ENCODE measurements around the gene MCMBP.

MCMBP gene

DNA sequence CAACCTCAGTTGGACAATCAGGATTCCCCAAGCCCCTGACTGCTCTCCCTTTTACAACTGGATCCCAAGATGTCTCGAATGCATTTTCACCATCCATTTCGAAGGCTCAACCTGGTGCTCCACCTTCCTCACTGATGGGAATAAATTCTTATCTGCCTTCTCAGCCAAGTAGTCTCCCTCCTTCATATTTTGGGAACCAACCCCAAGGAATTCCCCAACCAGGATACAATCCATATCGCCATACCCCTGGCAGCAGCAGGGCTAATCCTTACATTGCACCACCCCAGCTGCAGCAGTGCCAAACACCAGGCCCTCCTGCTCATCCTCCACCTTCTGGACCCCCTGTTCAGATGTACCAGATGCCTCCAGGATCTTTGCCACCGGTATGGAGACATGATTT, 25.9 kb upstream of the MCMBP start:
- H4K8ac ChIP-seq (ENCODE audit: low read depth, low read length): no peak overlapping the region
- peaks cover 2 to 4% of the 10 kb centered on the region in 2 donors for H3K4me1 ChIP-seq (ENCODE audit: control insufficient read depth in 2 of 2, insufficient read depth in 1 of 2, low read depth in 1 of 2, low read length in 2 of 2)
- no peak overlapping the region for H3K4ac ChIP-seq (ENCODE audit: low read length)
- H2BK15ac ChIP-seq (ENCODE audit: low read length): no peak overlapping the region
- H3K27me3 ChIP-seq (ENCODE audit: control insufficient read depth in 3 of 3, insufficient read depth in 3 of 3, low read depth in 1 of 3, low read length in 3 of 3): no peaks in the 10 kb centered on the region
- no peak overlapping the region for H3K4me3 ChIP-seq (ENCODE audit: low read length in 2 of 2)
- H3K36me3 ChIP-seq (replicated peaks in 1 of 2; ENCODE audit: control insufficient read depth in 2 of 2, insufficient read depth in 2 of 2, low read length in 2 of 2): peaks cover 14 to 74% of the 10 kb centered on the region in 2 donors
- H3K9ac ChIP-seq (ENCODE audit: low read depth, low read length, poor library complexity): no peak overlapping the region
- no peak overlapping the region for H3K4me2 ChIP-seq (ENCODE audit: insufficient read depth, low read length, poor library complexity, severe bottlenecking)
- no peak for DNase-seq (ENCODE audit: low spot score)
- no peak overlapping the region for H3K14ac ChIP-seq (ENCODE audit: low read length)
- no peak overlapping the region for H4K91ac ChIP-seq (ENCODE audit: low read depth, low read length, poor library complexity)
- H3K18ac ChIP-seq (ENCODE audit: low read length): no peak overlapping the region
- no peak overlapping the region for H3K27ac ChIP-seq (replicated peaks; ENCODE audit: low read length)
- no peak overlapping the region for H2AFZ ChIP-seq (ENCODE audit: low read length)
- H2BK120ac ChIP-seq (ENCODE audit: low read depth, low read length): no peak overlapping the region
- peaks cover 0 to 2% of the 10 kb centered on the region in 2 donors for H3K9me3 ChIP-seq (replicated peaks in 1 of 2; ENCODE audit: control insufficient read depth in 2 of 2, insufficient read depth in 1 of 2, low read depth in 1 of 2, low read length in 2 of 2)
- peaks cover 7% of the 10 kb centered on the region for H3K79me1 ChIP-seq (ENCODE audit: low read depth, low read length)
- H2AK5ac ChIP-seq (ENCODE audit: low read depth, low read length): no peak overlapping the region
- no peak overlapping the region for H3K23ac ChIP-seq (ENCODE audit: low read depth, low read length, poor library complexity)
- no CpG with 5 or more reads among the region's 4 CpGs for WGBS, 2 donors (ENCODE audit: extremely low coverage in 2 of 2, insufficient read length in 2 of 2, insufficient replicate concordance in 1 of 2)
- H2BK12ac ChIP-seq (ENCODE audit: low read length): no peak overlapping the region
- H2BK5ac ChIP-seq (ENCODE audit: low read length): no peak overlapping the region

DNA sequence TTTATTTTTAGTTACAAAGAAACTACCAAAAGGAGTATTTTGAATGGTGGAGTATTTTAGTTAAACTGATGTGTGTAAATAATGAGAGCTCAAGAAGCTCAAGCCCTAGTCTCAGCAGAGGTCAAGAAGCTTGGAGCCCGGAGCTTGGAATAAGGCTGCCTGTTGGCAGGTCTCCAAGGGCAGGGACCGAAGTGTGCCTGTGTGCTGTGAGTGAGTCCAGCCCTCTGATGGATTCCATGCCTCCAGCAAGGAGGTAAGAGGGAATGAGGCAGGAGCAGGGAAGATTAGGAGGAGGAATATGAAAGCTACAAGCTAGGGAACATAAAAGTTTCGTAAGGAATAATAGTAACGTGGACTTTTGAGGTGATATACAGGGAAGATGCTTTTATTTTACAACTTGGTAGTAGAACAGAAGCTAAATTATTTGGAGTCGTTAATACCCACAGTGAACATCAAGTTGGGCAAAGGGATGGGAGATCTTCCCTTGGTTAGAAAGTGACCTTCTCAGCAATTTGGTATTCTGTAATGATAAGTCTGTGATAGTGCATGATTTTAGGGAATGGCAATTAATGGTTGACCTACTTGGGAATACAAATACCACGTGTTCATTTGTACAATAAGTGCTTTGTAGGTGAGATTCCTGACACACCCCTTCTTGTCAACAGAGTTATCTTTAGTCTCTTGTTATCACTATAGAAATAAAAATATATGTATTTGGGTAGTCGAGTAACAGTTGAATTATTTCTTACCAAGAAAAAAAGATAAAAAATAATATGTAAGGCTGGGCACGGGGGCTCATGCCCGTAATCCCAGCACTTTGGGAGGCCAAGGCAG, 24.5 kb upstream of the MCMBP start:
- Histone ChIP-seq H4K8ac (ENCODE audit: low read depth, low read length) (no peak overlapping the region), H3K79me1 (ENCODE audit: low read depth, low read length) (peaks cover 13% of the 10 kb centered on the region), H3K9ac (ENCODE audit: low read depth, low read length, poor library complexity) (no peak overlapping the region), H3K36me3 (replicated peaks in 1 of 2; ENCODE audit: control insufficient read depth in 2 of 2, insufficient read depth in 2 of 2, low read length in 2 of 2) (peaks cover 11 to 60% of the 10 kb centered on the region in 2 donors), H2BK12ac (ENCODE audit: low read length) (no peak overlapping the region), H3K4me3 (ENCODE audit: low read length in 2 of 2) (no peak overlapping the region), H4K91ac (ENCODE audit: low read depth, low read length, poor library complexity) (no peak overlapping the region), H2BK120ac (ENCODE audit: low read depth, low read length) (no peak overlapping the region), H3K27ac (replicated peaks; ENCODE audit: low read length) (no peak overlapping the region), H3K14ac (ENCODE audit: low read length) (no peak overlapping the region), H3K9me3 (replicated peaks in 1 of 2; ENCODE audit: control insufficient read depth in 2 of 2, insufficient read depth in 1 of 2, low read depth in 1 of 2, low read length in 2 of 2) (no peaks in the 10 kb centered on the region), H3K27me3 (ENCODE audit: control insufficient read depth in 3 of 3, insufficient read depth in 3 of 3, low read depth in 1 of 3, low read length in 3 of 3) (no peaks in the 10 kb centered on the region), H2AK5ac (ENCODE audit: low read depth, low read length) (no peak overlapping the region), H3K4me1 (ENCODE audit: control insufficient read depth in 2 of 2, insufficient read depth in 1 of 2, low read depth in 1 of 2, low read length in 2 of 2) (peaks cover 4 to 5% of the 10 kb centered on the region in 2 donors), H3K4ac (ENCODE audit: low read length) (no peak overlapping the region), H2AFZ (ENCODE audit: low read length) (no peak overlapping the region), H3K18ac (ENCODE audit: low read length) (no peak overlapping the region), H2BK15ac (ENCODE audit: low read length) (no peak overlapping the region), H2BK5ac (ENCODE audit: low read length) (no peak overlapping the region), H3K4me2 (ENCODE audit: insufficient read depth, low read length, poor library complexity, severe bottlenecking) (no peak overlapping the region), H3K23ac (ENCODE audit: low read depth, low read length, poor library complexity) (no peak overlapping the region)
- 100% methylated on average over 2 of the region's 9 CpGs; no CpG with 5 or more reads in 1 of the 2 donors for WGBS, 2 donors (ENCODE audit: extremely low coverage in 2 of 2, insufficient read length in 2 of 2, insufficient replicate concordance in 1 of 2)
- DNase-seq (ENCODE audit: low spot score): no peak

DNA sequence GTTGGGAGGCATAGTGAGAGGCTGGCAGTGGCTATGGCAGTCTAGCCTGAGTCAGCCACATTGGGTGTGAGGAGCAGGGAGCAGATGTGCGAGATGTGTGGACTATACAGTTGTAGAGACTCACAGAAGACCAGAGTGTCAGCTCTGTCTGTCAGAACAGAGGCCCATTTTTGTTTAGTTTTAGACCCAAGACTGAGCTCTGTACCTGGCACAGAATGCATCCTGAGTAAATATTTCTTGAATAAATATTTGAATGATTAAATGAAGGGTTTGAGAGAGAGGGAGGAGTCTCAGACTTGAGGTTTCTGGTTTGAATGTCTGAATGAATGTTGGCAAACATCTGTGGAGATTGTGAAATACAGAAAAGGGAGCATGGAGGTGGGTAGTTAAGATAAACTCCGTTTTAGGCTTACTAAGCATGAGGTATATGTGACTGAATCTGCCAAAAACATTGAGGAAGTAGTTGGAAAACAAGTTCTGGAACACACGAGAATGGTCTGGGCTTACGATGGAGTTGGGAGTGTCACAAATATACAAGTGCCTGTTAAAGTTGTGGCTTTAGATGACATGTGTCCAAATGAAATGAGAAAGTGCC, 23.5 kb upstream of the MCMBP start:
- no CpG with 5 or more reads among the region's 4 CpGs for whole genome bisulfite sequencing, 2 donors (ENCODE audit: extremely low coverage in 2 of 2, insufficient read length in 2 of 2, insufficient replicate concordance in 1 of 2)
- Histone ChIP-seq H3K18ac (ENCODE audit: low read length) (no peak overlapping the region), H3K27ac (replicated peaks; ENCODE audit: low read length) (no peak overlapping the region), H3K79me1 (ENCODE audit: low read depth, low read length) (peaks cover 13% of the 10 kb centered on the region), H2AFZ (ENCODE audit: low read length) (no peak overlapping the region), H4K8ac (ENCODE audit: low read depth, low read length) (no peak overlapping the region), H3K4me2 (ENCODE audit: insufficient read depth, low read length, poor library complexity, severe bottlenecking) (no peak overlapping the region), H2BK12ac (ENCODE audit: low read length) (no peak overlapping the region), H3K9ac (ENCODE audit: low read depth, low read length, poor library complexity) (no peak overlapping the region), H3K4ac (ENCODE audit: low read length) (no peak overlapping the region), H3K36me3 (replicated peaks in 1 of 2; ENCODE audit: control insufficient read depth in 2 of 2, insufficient read depth in 2 of 2, low read length in 2 of 2) (peaks cover 11 to 52% of the 10 kb centered on the region in 2 donors), H2BK15ac (ENCODE audit: low read length) (no peak overlapping the region), H2BK5ac (ENCODE audit: low read length) (no peak overlapping the region), H3K23ac (ENCODE audit: low read depth, low read length, poor library complexity) (no peak overlapping the region), H3K4me3 (ENCODE audit: low read length in 2 of 2) (no peak overlapping the region), H3K27me3 (ENCODE audit: control insufficient read depth in 3 of 3, insufficient read depth in 3 of 3, low read depth in 1 of 3, low read length in 3 of 3) (no peaks in the 10 kb centered on the region), H2BK120ac (ENCODE audit: low read depth, low read length) (no peak overlapping the region), H3K4me1 (ENCODE audit: control insufficient read depth in 2 of 2, insufficient read depth in 1 of 2, low read depth in 1 of 2, low read length in 2 of 2) (peaks cover 4 to 5% of the 10 kb centered on the region in 2 donors), H4K91ac (ENCODE audit: low read depth, low read length, poor library complexity) (no peak overlapping the region), H3K14ac (ENCODE audit: low read length) (no peak overlapping the region), H3K9me3 (replicated peaks in 1 of 2; ENCODE audit: control insufficient read depth in 2 of 2, insufficient read depth in 1 of 2, low read depth in 1 of 2, low read length in 2 of 2) (no peaks in the 10 kb centered on the region), H2AK5ac (ENCODE audit: low read depth, low read length) (no peak overlapping the region)
- DNase-seq (ENCODE audit: low spot score): no peak

- Histone ChIP-seq H3K14ac (ENCODE audit: low read length) (no peak overlapping the region), H3K79me1 (ENCODE audit: low read depth, low read length) (peaks cover 13% of the 10 kb centered on the region), H2BK12ac (ENCODE audit: low read length) (no peak overlapping the region), H3K27ac (replicated peaks; ENCODE audit: low read length) (no peak overlapping the region), H2AFZ (ENCODE audit: low read length) (no peak overlapping the region), H3K4me2 (ENCODE audit: insufficient read depth, low read length, poor library complexity, severe bottlenecking) (no peak overlapping the region), H3K9ac (ENCODE audit: low read depth, low read length, poor library complexity) (no peak overlapping the region), H3K9me3 (replicated peaks in 1 of 2; ENCODE audit: control insufficient read depth in 2 of 2, insufficient read depth in 1 of 2, low read depth in 1 of 2, low read length in 2 of 2) (no peaks in the 10 kb centered on the region), H3K36me3 (replicated peaks in 1 of 2; ENCODE audit: control insufficient read depth in 2 of 2, insufficient read depth in 2 of 2, low read length in 2 of 2) (peaks cover 11 to 30% of the 10 kb centered on the region in 2 donors), H3K23ac (ENCODE audit: low read depth, low read length, poor library complexity) (no peak overlapping the region), H3K4ac (ENCODE audit: low read length) (no peak overlapping the region), H2BK15ac (ENCODE audit: low read length) (no peak overlapping the region), H3K27me3 (ENCODE audit: control insufficient read depth in 3 of 3, insufficient read depth in 3 of 3, low read depth in 1 of 3, low read length in 3 of 3) (no peaks in the 10 kb centered on the region), H4K8ac (ENCODE audit: low read depth, low read length) (no peak overlapping the region), H3K4me1 (ENCODE audit: control insufficient read depth in 2 of 2, insufficient read depth in 1 of 2, low read depth in 1 of 2, low read length in 2 of 2) (peaks cover 4 to 5% of the 10 kb centered on the region in 2 donors), H2AK5ac (ENCODE audit: low read depth, low read length) (no peak overlapping the region), H2BK120ac (ENCODE audit: low read depth, low read length) (no peak overlapping the region), H4K91ac (ENCODE audit: low read depth, low read length, poor library complexity) (no peak overlapping the region), H3K18ac (ENCODE audit: low read length) (no peak overlapping the region), H3K4me3 (ENCODE audit: low read length in 2 of 2) (peak overlapping the region in 1 of 2 donors; percentile 32), H2BK5ac (ENCODE audit: low read length) (no peak overlapping the region)
- WGBS, 2 donors (ENCODE audit: extremely low coverage in 2 of 2, insufficient read length in 2 of 2, insufficient replicate concordance in 1 of 2): no CpG with 5 or more reads among the region's 3 CpGs
- DNase-seq (ENCODE audit: low spot score): no peak
Observed at GRCh38 chr10:119893845-119894427, 21.3 kb upstream of the MCMBP start.

All from neuronal stem cell (in vitro differentiated cells).